ENCODE measurements around the gene AGPAT3.

AGPAT3 gene

DNA sequence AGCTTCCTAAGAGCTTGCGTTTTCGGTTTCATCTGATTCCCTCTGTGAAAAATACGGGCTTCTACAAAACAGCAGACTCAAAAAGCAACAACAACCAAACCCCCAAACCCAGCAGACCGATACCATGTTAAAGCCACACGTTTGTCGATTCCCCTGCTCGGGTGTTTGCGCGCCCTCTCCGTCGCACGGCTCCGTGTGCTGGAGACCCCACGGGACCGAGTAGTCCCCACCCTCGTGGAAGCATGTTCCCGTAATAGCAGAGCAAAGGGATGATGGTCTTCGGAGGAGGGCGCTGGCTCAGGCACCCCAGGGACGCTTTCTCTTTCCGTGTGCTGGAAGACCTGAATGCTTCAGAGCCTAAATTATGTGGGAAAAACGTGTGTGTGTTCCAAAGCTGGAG is 42.7 kb downstream of the AGPAT3 start:
- DNase-seq (ENCODE audit: low spot score), result no peak

DNA sequence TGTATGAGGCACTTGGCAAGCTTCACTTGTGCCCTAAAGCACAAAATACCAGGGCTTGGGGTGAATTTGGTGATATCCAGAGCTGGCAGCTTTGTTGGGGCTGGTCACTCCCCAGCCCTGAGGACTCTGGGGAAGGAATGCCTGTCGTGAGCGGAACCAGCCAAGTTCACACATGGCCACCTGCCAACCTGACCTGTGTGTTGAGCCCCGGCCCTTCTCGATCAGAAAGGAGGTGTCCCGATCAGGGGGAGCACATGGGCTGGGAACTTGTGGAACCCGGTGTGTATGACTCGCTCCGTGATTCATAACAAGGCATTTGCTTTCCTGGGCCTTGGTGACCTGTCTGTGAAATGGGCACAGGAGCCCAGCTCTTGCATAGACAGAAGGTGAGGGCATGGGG is 43.1 kb downstream of the AGPAT3 start:
- no peak for DNase-seq (ENCODE audit: low spot score)

DNA sequence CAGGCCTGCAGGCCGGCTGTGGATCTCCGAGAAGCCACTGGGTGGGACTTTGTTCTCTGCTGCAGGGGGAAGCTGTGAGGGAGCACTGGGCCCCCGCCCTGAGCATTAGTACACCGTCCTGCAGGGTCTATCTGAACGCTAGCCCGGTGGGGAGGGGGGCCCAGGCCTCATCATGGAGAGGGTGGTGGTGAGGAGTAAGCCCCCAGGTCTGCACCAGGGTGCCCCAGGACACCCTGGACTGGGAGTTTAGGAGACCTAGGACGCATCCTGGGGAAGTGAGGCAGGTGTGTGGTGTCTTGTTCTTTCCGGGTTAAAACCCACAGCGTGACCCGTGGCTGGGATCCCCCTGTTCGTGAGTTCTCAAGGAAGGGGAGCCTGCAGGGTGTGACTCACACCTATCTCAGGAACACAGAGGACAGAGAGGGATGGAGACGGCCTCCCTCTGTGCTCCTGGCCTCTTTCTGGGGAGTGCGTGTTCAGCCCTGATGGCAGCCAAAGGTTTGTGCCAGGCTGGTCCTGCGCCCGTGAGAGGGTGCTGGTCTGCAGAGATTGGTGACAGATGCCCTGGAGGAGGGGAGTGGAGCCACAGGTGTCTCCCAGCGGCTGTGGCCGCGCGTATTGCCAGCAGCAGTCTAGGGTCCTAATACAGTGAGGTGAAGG is 44.8 kb downstream of the AGPAT3 start:
- no peak for DNase-seq (ENCODE audit: low spot score)

DNA sequence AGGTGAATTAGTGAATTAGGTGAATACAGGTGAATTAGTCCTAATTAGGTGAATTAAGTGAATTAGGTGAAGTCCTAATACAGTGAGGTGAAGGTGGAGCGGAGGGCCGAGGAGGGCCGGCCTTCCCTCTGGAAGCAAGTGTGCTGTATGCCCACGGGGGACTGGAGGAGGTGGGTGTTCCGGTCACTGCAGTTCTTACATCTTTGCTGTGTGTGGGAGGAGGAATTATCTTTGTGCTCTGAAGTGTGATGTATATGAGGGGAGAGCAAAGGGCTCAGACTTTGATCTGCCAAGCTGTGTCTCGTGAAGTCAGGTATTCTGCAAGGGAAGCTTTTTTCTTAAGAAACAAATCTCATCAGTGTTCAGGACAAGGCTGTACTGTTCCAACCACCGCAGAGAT is 45.4 kb downstream of the AGPAT3 start:
- no peak for DNase-seq (ENCODE audit: low spot score)

DNA sequence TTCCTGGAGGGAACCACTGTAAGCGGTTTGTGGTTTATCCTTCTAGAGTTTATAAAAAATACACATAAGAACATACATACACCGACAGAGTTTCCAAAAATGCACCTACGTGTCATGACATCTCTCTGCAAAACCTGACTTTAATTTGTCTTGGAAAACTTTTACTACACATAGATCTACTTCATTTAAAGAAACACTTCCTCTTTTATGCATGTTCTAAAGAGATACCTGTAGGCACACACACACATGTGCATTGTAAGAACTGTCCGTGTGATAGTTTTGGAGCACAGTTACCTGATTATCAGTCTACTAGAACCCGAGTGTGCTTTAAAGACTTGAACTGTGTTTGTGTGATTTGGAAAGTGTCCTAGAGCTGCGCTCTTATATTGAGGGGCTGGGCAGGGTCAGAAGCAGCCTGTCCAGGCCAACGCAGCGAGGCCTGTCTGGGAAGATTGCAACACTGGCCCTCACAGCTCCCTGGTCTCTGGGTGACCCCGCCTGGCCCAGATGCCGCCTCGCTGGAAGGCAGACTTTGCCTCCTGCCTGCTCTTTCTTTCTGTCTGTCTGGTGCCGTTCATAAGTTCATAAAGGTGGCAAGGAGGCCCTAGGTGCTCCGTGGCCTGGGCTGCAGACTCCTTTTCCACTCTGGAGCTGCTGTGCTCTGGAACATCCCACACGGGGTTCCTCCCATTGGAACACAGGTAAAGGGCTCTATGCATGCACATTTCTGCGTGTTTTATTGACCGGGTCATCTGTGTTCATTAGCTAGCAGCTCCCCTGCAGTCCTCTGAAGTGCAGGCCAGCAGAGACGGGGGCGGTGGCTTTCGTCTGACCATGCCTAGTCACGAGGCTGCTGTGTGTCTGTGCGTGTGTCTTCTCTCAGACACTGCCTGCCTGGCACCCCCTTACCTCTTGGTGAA is 46.3 kb downstream of the AGPAT3 start:
- DNase-seq (ENCODE audit: low spot score), result no peak

DNA sequence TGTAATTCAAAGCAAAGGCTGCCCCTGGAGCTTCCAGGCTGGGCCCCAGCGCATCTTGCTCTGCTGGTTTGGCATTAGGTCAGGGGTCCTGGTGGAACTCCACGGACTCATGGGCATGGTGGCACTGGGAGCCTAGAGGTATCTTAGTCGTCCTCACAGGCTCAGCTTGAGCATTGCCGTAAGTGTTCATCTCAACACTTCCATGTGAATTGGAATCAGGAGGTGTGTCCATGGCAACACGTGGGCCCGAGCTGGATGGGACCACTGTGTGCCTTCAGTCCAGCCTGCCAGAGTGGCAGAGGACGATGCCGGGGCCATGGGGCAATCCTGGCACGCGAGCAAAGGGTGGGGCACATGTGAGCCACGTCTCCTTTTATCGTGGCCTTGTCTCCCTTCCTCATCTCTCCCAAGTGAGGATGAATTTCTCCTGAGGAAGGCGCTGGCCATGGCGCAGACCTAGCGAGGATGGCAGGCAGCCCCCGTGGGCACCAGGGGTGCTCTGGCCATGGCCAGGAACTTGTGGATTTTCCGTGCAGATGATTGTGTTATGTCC is 47.0 kb downstream of the AGPAT3 start:
- no peak for DNase-seq (ENCODE audit: low spot score)

DNA sequence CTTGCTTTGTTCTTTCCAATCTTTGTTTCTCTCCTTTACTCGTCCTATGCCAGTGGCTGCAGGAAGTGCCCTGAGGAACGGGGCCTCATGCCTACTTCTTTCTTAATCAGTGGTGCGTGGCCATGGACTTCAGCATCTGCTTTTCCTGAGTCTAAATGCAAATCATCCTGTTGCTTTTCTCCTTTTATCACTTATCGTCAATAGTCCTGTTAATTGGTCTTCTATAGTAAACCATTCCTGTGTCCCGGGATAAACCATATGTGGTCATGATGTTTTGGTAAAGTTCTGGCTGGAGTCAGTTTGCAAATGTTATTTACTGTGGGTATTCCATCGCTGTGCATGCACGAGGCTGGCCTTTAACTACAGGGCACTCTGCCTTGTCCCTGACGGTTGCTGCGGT is 47.5 kb downstream of the AGPAT3 start:
- no peak for DNase-seq (ENCODE audit: low spot score)

DNA sequence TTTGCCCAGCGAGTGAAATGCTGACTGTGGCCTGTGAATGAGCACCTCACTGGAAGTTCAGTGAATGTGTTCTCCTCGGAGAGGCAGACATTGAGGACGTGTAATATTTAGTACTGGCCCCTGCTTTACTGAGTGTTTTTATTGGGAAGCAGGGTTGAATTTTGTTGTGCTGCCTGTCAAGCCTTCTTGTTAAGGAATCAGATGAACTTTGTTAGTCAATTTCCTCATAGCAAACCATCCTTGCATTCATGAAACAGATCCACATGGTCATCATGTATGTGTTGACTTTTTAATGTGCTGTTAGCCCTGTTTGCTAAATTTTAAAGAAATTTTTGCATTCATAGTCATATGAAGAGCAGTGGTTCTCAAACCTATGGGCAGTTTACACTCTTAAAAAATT is 47.9 kb downstream of the AGPAT3 start:
- DNase-seq (ENCODE audit: low spot score), result no peak

DNA sequence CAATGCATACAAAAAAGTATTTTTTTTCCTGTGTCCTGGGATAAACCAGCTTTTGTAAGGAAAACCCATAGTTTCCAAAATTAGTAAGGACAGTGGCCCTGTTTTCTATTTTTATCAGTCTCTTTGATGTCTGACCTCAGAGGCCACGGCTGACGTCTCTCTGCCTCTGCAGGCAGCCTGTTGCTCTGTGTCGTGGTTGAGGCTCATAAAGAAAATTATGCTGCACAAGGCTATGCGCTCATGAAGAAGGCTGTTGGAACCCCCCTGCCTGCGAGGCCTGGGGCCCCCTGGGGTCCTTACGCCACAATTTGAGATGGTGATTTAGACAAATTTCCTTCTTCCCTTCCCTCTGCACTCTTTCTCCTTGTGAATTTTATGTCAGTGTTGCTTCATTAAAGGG is 48.9 kb downstream of the AGPAT3 start:
- no peak for DNase-seq (ENCODE audit: low spot score)

DNA sequence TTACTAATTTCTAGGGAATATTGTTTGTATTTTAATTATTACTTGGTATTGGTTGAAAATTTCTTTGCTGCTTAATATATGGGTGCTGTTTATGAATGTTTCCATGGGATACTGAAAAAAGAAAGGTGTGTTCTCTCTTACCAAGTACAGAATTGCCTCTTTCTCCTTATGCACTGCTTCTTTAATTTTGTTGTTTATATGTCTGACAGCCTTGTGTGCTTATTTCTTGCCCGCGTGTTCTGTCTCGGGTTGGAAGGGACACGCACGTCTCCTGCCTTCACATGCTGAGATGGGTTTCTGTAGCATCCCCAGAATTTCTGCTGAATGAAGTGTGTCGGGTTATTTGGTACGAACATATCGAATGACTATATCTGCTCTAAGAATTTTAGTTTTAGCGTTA is 51.1 kb downstream of the AGPAT3 start:
- no peak for DNase-seq (ENCODE audit: low spot score)

DNA sequence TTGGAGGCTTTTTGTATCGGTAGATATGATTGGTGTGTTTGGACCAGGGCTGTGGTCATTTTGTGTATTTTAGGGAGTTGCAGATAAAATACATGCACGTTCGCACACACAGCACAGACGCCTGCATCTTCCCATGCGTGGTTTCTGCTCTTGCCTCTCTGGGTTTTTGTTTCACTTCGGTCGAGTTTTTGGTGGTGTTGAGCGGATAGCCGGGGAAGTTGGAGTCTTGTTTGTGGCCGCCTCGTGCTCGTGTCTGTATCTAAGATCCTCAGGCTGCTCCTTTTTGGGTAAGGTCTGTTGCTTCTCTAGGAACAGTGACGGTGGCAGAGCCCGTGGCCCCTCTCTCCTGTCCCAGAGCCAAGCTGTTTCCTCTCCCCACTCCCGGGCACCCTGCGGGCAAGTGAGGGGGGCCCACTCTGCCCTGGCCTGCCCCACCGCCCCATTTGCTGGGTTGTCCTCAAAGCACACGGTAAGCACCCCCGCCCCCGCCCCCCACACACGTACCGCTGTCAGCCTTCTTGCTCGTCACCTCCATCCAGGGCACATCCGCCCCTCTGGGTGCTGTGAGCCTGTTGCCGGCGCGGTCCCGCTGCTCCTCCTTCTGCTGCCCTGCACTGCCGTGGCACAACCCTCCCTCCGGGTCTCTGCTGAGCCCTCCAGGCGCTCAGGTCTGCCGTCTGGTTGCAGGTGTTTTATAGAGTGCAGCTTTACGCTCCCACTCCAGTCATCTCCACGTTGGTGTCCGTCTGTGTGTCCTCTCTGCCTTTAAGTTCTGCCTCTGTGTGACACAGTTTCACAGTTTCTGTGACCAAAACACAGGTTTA is 51.9 kb downstream of the AGPAT3 start:
- no peak for DNase-seq (ENCODE audit: low spot score)

DNA sequence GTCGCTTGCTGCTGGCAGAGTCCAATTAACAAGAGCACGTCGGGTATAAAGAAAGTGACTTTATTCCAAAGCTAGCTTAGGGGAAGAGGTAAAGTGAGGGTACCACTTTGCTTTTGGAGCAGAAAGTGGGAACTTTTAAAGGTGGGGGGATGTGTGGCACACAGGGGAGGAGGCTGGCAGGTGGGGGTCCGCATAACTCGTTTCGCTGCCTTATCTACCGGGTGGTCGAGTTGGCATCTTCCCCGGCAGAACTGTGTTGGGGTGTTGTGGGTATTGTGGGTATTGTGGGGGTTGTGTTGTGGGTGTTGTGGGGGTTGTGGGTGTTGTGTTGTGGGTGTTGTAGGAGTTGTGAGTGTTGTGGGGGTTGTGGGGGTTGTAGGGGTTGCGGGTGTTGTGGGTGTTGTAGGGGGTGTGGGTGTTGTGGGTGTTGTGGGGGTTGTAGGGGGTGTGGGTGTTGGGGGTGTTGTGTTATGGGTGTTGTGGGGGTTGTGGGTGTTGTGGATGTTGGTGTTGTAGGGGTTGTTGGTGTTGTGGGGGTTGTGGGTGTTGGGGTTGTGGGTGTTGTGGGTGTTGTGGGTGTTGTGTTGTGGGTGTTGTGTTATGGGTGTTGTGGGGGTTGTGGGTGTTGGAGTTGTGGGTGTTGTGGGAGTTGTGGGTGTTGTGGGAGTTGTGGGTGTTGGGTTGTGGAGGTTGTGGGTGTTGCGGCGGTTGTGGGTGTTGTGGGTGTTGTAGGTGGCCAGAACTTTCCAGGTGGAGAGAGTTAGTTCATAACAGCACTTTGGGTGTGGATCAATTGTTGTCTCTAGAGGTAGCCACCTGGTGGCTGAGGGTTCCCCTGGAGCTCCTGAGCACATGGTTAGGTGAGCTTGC is 52.7 kb downstream of the AGPAT3 start:
- DNase-seq (ENCODE audit: low spot score), result no peak

DNA sequence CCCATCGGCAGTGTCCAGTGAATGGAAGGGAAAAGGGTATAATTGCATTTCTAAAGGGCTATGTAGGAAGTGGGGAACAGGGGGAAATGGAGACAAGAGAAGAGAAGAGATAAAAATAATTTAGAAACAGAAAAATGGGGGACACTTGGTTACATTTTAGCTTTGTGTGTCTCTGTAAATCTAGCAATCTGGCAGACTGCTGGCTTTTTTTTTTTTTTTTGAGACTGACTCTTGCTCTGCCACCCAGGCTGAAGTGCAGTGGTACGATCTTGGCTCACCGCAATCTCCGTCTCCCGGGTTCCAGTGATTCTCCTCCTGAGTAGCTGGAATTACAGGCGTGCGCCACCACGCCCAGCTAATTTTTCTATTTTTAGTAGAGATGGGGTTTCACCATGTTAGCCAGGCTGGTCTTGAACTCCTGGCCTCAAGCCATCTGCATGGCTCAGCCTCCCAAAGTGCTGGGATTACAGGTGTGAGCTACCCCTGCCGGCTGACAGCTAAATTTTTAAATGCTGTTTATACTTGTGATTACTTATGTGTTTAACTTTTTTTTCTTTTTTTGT is 53.4 kb downstream of the AGPAT3 start:
- DNase-seq (ENCODE audit: low spot score), result no peak

DNA sequence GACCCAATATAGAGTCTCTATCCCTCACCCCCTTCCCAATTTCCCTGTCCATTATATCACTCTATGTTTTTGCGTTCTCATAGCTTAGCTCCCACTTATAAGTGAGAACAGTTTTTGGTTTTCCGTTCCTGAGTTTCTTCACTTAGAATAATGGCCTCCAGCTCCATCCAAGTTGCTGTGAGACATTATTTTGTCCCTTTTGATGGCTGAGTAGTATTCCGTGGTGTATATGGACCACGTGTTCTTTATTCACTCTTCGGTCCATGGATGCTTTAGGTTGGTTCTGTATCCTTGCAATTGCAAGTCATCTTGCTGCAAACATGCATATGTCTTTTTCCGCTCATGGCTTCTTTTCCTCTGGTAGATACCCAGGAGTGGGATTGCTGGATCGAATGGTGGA is 54.3 kb downstream of the AGPAT3 start:
- no peak for DNase-seq (ENCODE audit: low spot score)

DNA sequence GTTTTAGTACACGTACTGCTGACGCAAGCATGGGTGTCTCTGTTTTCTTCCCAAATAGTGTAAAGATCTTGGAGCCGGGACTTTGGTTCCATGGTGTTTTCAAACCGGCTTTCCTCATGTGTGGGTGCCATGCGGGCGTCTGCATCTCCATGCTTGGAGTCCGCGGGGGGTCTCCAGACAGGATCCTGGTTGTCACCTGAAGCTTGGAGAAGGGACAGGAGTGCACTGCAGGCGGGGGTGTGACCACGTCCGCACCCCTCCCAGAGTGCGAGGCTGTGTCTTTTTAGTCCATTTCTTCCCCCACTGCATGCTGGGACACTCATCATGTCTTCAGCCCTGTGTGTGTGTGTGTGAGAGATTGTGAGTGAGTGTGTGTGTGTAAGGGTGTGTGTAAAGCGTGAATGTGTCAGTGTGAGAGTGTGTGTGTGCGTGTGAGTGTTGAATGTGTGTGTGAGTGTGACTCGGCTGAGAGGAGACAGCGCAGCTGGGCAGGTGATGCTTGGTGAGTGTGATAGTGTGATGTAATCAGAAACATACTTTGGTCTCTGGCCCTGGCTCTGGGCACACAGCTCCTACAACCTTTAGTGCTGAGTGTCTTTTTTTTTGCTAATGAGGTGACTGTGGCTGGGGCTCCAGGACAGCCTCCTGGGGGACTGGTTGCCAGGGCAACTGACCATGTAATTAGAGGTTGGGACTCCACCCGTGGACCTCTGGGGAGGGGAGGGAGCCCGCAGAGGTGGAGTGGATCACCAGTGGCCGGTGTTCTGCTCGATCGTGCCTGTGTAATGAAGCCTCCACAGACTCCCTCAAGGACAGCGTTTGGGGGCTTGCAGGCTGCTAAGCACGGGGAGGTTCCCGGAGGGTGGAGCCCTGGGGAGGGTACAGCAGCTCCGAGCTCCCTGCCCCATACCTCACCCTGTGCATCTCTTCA is 55.1 kb downstream of the AGPAT3 start:
- no peak for DNase-seq (ENCODE audit: low spot score)

DNA sequence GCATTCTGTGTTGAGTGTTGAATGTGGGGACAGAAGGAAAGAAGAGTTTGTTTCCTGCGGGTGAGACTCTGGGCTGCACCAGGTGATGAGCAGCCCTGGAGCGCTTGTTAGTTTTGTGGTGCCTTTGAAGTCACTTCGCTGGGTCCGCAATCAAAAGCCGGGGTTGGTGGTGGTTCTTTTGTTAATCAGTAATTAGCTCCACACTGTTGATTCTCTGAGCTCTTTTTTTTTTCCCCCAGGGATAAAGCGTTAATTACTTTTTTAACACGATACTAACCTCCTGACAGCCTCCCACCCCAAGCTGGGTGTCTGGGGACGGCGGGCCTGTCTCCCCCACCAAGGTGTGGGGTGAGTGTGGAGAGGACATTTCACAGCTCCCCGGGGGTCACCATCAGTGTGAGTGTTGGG is 56.6 kb downstream of the AGPAT3 start:
- no peak for DNase-seq (ENCODE audit: low spot score)

DNA sequence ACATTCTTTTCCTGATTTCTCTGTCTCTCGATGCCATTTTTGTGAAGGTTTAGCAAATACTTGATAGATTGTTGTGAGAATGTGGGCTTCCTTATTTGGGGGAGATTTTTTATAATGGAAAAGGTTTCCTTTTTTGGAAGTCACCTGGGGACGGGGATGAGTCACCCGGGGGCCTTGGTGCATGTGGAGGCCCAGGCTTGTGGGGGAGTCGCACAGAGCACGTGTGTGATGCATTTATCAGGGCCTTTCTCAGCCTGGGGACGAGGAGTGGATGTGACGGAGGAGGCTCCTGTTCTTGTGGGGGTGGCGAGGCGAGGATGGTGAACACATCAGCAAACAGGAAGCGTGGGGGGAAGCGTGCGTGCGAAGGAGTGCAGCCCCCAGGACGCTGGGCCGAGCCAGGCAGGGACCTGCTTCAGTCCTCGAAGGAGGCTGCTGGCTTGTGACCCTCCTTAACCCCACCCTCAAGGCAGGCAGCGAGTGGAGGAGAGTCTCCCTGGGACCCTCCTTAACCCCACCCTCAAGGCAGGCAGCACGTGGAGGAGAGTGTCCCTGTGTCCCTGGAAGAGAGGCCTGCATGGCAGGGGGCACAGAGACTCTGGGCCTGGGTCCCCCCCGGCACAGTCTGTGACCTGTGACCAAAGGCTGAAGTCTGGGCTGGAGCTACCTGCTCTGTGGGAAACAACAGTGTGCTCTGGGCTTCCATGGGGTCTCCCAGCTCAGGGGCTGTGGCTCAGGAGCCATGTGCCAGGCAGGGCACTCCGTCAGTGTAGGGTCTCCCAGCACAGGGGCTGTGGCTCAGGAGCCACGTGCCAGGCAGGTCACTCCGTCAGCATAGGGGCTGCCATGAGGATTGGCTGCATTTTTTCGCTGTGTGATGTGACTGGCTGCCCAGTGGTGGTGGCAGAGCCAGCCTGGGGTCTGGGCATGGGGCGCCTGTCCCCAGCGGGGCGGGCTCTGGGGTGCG is 57.2 kb downstream of the AGPAT3 start:
- no peak for DNase-seq (ENCODE audit: low spot score)

DNA sequence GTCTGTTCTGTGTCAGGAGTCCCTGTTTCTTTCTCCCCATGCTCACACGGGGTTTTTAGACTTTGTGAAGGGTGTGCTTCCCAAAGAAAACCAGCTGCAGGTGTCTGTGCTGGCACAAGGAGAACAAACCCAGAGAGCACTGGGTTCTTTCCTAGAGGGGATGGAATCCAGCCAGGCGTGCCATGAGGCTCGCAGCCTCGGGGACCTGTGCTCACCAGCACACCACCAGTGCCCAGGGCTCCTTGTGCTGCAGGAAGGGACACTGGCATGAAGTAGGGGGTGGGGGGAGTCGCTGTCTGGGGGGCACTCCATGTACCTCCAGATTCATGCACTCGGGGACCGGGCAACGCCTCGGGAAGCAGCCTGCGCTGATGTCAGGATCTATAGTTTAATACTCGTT is 57.9 kb downstream of the AGPAT3 start:
- no peak for DNase-seq (ENCODE audit: low spot score)

DNA sequence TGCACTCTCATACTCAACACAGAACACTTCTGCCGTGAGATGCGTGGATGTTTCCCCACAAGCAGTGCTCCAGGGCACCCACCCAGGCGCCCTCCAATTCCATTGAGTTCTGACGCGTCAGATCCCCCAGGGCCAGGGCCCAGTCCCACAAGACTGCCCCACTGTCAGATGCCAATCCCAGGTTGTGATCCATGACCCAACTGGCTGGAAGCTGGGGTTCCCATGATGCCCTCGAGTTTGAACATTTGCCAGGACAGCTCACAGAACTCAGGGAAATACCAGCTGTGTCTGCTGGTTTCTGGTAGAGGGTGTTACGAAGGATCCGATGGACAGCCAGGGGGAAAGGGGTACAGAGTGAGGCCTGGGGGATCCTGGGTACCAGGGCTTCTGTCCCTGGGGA is 58.4 kb downstream of the AGPAT3 start:
- DNase-seq (ENCODE audit: low spot score), result peak; percentile 73

Data from Ammon's horn (tissue), 1 donor.